Lung (tissue), 12 donors: Measurements from ENCODE around the gene CKB. TPM values are rescaled to one million over a fixed set of nuclear protein-coding genes. Genes with fewer than 3 reads are reported as not detected.

Experiments
- ATAC-seq: fragments of 200-7000 bp; cut with Tn5 transposase; one replicate; pipeline ENCODE4 v1.9.1; 2020; ENCODE audit warnings: moderate number of reproducible peaks; ENCODE audit not compliant: insufficient read depth, low FRiP score
- DNase-seq, 3 donors: peaks; one replicate each; pipeline ENCODE4 v3.0.0-alpha.2; 2013 to 2017
- H3K27ac ChIP-seq, 2 donors: one replicate each; pipeline ENCODE4 v1.5.1; 2013; ENCODE audit warnings: mild to moderate bottlenecking in 2 of 2, moderate library complexity in 2 of 2, control low read depth in 1 of 2, inconsistent platforms in 1 of 2, low read depth in 1 of 2, low read length in 1 of 2
- H3K27me3 ChIP-seq, 3 donors: one replicate each; pipeline ENCODE4 v1.5.1; 2013; ENCODE audit warnings: low read length in 2 of 3; ENCODE audit not compliant: control insufficient read depth in 3 of 3, insufficient read depth in 3 of 3
- H3K36me3 ChIP-seq, 4 donors: one replicate each; pipeline ENCODE4 v1.5.1; 2013; ENCODE audit warnings: low read length in 4 of 4, mild to moderate bottlenecking in 1 of 4, moderate library complexity in 1 of 4; ENCODE audit not compliant: control insufficient read depth in 4 of 4, insufficient read depth in 4 of 4
- H3K4me1 ChIP-seq, 5 donors: one replicate each; pipeline ENCODE4 v1.5.1; 2013; ENCODE audit warnings: low read length in 5 of 5, mild to moderate bottlenecking in 2 of 5, moderate library complexity in 1 of 5; ENCODE audit not compliant: control insufficient read depth in 5 of 5, insufficient read depth in 5 of 5
- H3K4me3 ChIP-seq: one replicate; pipeline ENCODE4 v1.5.1; 2013; ENCODE audit warnings: mild to moderate bottlenecking, control low read depth, moderate library complexity
- H3K9ac ChIP-seq, 2 donors: one replicate each; pipeline ENCODE4 v1.5.1; 2013; ENCODE audit warnings: low read length in 2 of 2, control low read depth in 1 of 2; ENCODE audit not compliant: insufficient read depth in 1 of 2
- H3K9me3 ChIP-seq, 4 donors: one replicate each; pipeline ENCODE4 v1.5.1; 2013; ENCODE audit warnings: low read length in 3 of 4, mild to moderate bottlenecking in 1 of 4, moderate library complexity in 1 of 4; ENCODE audit not compliant: control insufficient read depth in 4 of 4, insufficient read depth in 3 of 4
- CTCF ChIP-seq: IDR thresholded peaks from 2 replicates; pipeline ENCODE4 v1.5.1; 2012; ENCODE audit warnings: mild to moderate bottlenecking; ENCODE audit errors: control extremely low read depth, extremely low read depth
- WGBS, 2 donors: extraction: QIAGEN DNeasy Blood & Tissue Kit; methylation state at CpG; one replicate each; pipeline ENCODE4 v1.1.7; 2013; 5-methylcytosine and 5-hydroxymethylcytosine counted together
- polyA plus RNA-seq, 2 donors: library from polyadenylated mRNA; stranded (reverse); fragments of 200-250 nt; gene quantifications; one replicate each; pipeline ENCODE4 v1.2.1, GENCODE V29; 2013
- total RNA-seq, 2 donors: library from RNA; depleted of rRNA in 1 of 2; stranded (reverse); fragments of >200 nt in 1 of 2; gene quantifications; one replicate each; pipeline ENCODE4 v1.2.1, GENCODE V29; 2014 to 2021
- donor health status: control.
- donor health status: control.
- donor health status: Bipolar disorder and iron deficiency.
- donor health status: healthy.
- donor health status: DM: yes; HTN: yes; CAD: no.

The CKB gene
- total and polyA plus RNA-seq, 4 donors, result 111 to 356 (median 277) TPM

- H3K4me1 ChIP-seq, result peaks cover 7 to 30% (median 11%) of the 10 kb centered on the region in 5 donors
- H3K27ac ChIP-seq, result no peak overlapping the region
- H3K9ac ChIP-seq, result peak overlapping the region in 1 of 2 donors; percentile 11
- DNase-seq (no peak), ATAC-seq (no peak)
- peaks cover 5 to 17% (median 13%) of the 10 kb centered on the region in 4 donors for H3K36me3 ChIP-seq
- 87 to 92% methylated on average over 16 of the region's 16 CpGs for WGBS, 2 donors
- H3K9me3 ChIP-seq, result no peaks in the 10 kb centered on the region
- no peaks in the 10 kb centered on the region for H3K27me3 ChIP-seq
- H3K4me3 ChIP-seq, result no peak overlapping the region
- TF ChIP-seq CTCF, result no peak
Measured at GRCh38 chr14:103558071-103558882, 35.6 kb upstream of the CKB start.

- Histone ChIP-seq H3K9ac (peak overlapping the region in 1 of 2 donors; percentile 11), H3K9me3 (no peaks in the 10 kb centered on the region), H3K27me3 (no peaks in the 10 kb centered on the region), H3K4me1 (peaks cover 9 to 30% (median 11%) of the 10 kb centered on the region in 5 donors), H3K27ac (no peak overlapping the region), H3K4me3 (no peak overlapping the region), H3K36me3 (peaks cover 5 to 17% (median 13%) of the 10 kb centered on the region in 4 donors)
- no peak for TF ChIP-seq CTCF
- 64 to 75% methylated on average over 15 of the region's 15 CpGs for WGBS, 2 donors
- ATAC-seq, result no peak
- DNase-seq, result peak in 2 of 3 donors; percentile 63 to 74
Measured at GRCh38 chr14:103556946-103557758, 34.5 kb upstream of the CKB start.

- Histone ChIP-seq H3K4me3 (no peak overlapping the region), H3K9ac (no peak overlapping the region), H3K9me3 (no peaks in the 10 kb centered on the region), H3K36me3 (peaks cover 5 to 17% (median 13%) of the 10 kb centered on the region in 4 donors), H3K27me3 (no peaks in the 10 kb centered on the region), H3K4me1 (peaks cover 9 to 19% (median 17%) of the 10 kb centered on the region in 5 donors), H3K27ac (peak overlapping the region in 1 of 2 donors; percentile 63)
- DNase-seq (no peak), ATAC-seq (no peak)
- 88 to 91% methylated on average over 15 of the region's 15 CpGs for WGBS, 2 donors
- TF ChIP-seq CTCF, result no peak
Measured at GRCh38 chr14:103555559-103556337, 33.1 kb upstream of the CKB start.
